Measurements from ENCODE around the gene PCDHGB4.

The PCDHGB4 gene

DNA sequence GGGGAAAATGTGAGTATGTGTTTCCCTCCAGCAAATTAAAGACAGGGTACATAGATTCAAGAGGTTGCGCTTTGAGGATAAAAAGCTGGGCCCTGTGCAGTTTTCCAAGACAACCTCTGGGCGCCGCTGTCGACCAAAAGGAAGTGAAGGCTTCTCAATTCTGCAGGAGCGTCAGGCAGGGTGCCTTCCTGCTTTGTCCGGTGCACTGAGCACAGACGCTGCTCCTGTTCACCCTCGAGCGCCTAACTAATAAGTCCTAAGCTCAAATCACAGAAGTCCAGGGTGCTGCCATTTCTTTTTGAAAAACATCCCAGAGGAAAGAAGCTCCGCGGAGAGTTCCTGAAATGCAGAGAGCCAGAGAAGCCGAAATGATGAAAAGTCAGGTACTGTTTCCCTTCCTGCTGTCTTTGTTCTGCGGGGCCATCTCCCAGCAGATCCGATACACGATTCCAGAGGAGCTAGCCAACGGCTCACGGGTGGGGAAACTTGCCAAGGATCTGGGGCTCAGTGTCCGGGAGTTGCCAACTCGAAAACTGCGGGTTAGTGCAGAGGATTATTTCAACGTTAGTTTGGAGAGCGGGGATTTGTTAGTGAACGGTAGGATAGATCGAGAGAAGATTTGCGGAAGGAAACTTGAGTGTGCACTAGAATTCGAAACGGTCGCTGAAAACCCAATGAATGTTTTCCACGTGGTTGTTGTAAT, 37.4 kb upstream of the PCDHGB4 start, which contains the start of gene PCDHGB1:
PCDHGB1 (plus strand) TSS at position 183 of the 703 bp plus-strand sequence; CDS start at position 345, 162 bp downstream.
- TF ChIP-seq, protein P1, sequence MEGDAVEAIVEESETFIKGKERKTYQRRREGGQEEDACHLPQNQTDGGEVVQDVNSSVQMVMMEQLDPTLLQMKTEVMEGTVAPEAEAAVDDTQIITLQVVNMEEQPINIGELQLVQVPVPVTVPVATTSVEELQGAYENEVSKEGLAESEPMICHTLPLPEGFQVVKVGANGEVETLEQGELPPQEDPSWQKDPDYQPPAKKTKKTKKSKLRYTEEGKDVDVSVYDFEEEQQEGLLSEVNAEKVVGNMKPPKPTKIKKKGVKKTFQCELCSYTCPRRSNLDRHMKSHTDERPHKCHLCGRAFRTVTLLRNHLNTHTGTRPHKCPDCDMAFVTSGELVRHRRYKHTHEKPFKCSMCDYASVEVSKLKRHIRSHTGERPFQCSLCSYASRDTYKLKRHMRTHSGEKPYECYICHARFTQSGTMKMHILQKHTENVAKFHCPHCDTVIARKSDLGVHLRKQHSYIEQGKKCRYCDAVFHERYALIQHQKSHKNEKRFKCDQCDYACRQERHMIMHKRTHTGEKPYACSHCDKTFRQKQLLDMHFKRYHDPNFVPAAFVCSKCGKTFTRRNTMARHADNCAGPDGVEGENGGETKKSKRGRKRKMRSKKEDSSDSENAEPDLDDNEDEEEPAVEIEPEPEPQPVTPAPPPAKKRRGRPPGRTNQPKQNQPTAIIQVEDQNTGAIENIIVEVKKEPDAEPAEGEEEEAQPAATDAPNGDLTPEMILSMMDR (IDR thresholded peaks at IDR 0.05) = peak; percentile 88

DNA sequence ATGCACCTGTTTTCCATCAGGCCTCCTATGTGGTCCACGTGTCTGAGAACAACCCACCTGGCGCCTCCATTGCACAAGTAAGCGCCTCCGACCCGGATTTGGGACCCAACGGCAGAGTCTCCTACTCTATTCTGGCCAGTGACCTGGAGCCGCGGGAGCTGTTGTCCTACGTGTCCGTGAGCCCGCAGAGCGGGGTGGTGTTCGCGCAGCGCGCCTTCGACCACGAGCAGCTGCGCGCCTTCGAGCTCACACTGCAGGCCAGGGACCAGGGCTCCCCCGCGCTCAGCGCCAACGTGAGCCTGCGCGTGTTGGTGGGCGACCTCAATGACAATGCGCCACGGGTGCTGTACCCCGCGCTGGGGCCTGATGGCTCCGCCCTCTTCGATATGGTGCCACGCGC, 35.9 kb upstream of the PCDHGB4 start:
- TF ChIP-seq, protein P1 (IDR thresholded peaks at IDR 0.05) = no peak

DNA sequence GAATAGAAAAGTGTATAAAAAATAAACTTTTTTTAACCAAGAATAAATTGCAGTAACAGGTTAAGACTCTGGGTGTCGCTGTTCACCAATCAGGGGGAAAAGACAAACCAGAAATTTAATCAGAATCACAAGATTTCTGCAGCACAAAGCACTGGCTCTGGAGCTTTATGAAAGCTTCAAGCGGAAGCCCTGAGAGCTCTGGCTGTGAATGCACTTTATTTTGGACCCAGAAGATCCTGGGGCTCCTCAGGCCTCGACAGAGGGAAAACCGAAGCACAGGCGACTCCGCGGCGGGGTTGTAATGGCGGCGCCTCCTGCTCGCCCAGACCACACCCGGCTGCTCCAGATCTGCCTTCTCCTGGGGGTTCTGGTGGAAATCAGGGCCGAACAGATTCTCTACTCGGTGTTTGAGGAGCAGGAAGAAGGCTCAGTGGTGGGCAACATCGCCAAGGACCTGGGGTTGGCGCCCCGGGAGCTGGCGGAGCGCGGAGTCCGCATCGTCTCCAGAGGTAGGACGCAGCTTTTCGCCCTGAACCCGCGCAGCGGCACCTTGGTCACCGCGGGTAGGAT, 32.5 kb upstream of the PCDHGB4 start, which contains the start of gene PCDHGA4:
PCDHGA4 (plus strand) TSS at position 122 of the 570 bp plus-strand sequence; CDS start at position 209, 87 bp downstream.
- TF ChIP-seq, protein P1 (IDR thresholded peaks at IDR 0.05) = no peak; the same call in 1 of the 2 replicates

DNA sequence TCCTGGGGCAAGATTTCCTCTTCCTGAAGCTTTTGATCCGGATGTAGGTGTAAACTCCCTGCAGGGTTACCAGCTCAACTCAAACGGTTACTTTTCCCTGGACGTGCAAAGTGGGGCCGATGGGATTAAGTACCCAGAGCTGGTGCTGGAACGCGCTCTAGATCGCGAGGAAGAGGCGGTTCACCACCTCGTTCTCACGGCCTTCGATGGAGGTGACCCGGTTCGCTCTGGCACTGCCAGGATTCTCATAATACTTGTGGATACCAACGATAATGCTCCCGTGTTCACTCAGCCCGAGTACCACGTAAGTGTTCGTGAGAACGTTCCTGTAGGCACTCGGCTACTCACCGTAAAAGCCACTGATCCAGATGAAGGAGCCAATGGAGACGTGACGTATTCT, 31.9 kb upstream of the PCDHGB4 start:
- TF ChIP-seq, protein P1 (IDR thresholded peaks at IDR 0.05) = no peak

DNA sequence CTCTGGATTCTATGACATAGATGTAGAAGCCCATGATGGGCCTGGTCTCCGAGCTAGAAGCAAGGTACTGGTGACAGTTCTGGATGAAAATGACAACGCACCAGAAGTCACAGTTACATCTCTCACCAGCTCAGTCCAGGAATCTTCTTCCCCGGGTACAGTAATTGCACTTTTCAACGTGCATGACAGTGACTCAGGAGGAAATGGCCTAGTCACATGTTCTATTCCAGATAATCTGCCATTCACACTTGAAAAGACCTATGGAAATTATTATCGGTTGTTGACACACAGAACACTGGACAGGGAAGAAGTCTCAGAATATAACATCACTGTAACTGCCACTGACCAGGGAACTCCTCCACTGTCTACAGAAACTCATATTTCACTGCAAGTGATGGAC, 31.4 kb upstream of the PCDHGB4 start:
- TF ChIP-seq, protein P1 (IDR thresholded peaks at IDR 0.05) = no peak

DNA sequence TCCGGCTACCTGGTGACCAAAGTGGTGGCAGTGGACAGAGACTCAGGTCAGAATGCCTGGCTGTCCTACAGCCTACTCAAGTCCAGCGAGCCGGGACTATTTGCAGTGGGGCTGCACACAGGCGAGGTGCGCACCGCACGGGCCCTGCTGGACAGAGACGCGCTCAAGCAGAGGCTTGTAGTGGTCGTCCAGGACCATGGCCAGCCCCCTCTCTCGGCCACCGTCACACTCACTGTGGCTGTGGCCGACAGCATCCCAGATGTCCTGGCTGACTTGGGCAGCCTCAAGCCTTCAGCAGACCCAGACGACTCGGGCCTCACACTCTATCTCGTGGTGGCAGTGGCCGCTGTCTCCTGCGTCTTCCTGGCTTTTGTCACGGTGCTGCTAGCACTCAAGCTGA, 30.5 kb upstream of the PCDHGB4 start:
- TF ChIP-seq, protein P1 (IDR thresholded peaks at IDR 0.05) = no peak

DNA sequence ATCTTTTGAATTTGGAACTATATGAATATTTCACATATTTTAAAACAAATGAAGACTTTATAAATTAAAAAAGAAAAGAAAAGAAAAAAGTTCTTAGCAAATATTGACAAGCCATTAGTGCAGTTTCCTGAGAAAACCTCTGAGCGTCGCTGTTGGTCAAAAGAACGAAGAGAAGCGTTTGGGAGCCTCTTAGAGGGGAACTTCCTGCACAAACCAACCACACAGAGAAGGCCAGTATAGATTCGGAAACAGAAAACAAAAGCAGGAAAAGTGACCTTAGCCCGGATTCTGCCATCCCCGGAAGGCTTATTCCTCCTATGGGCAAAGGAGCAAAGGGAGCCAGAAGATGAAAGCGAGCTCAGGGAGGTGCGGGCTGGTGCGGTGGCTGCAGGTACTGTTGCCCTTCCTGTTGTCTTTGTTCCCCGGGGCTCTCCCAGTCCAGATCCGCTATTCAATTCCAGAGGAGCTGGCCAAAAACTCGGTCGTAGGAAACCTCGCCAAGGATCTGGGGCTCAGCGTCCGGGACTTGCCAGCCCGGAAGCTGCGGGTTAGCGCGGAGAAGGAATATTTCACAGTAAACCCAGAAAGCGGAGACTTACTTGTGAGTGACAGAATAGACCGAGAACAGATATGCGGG, 27.6 kb upstream of the PCDHGB4 start, which contains the start of gene PCDHGB2:
PCDHGB2 (plus strand) TSS at position 205 of the 637 bp plus-strand sequence; CDS start at position 347, 142 bp downstream.
- TF ChIP-seq, protein P1 (IDR thresholded peaks at IDR 0.05) = peak; percentile 14; the same call in 1 of the 2 replicates
